Lower leg skin (tissue), 4 donors: Measurements from ENCODE around the gene KCNT2. TPM values are rescaled to one million over a fixed set of nuclear protein-coding genes. Genes with fewer than 3 reads are reported as not detected.

ENCODE experiments used
- DNase-seq, 2 donors: peaks; one replicate each; pipeline ENCODE4 v3.0.0-alpha.2; 2019; ENCODE audit warnings: low spot score in 2 of 2
- H3K4me3 ChIP-seq: fragments of 200-600 bp; sonication (generic); 2 replicates; pipeline ENCODE4 v1.5.1; 2017; ENCODE audit warnings: mild to moderate bottlenecking, low read depth; ENCODE audit not compliant: poor library complexity, severe bottlenecking
- POLR2A ChIP-seq, 2 donors: fragments of 450-650 bp; IDR thresholded peaks; one replicate each; pipeline ENCODE4 v1.6.1; 2016 to 2017; ENCODE audit warnings: antibody characterized with exemption in 2 of 2, mild to moderate bottlenecking in 1 of 2, moderate library complexity in 1 of 2
- WGBS, 2 donors: methylation state at CpG; one replicate each; pipeline ENCODE4 v1.1.5; 2018; 5-methylcytosine and 5-hydroxymethylcytosine counted together
- intact Hi-C: fragments of 100-400 bp; cut with DNase I; formaldehyde crosslinking; loops from one replicate; pipeline ENCODE4 v1.15.0; 2023; ENCODE audit warnings: low total_unique reads
- total RNA-seq, 4 donors: library from RNA; depleted of rRNA; stranded (reverse); fragments of >200 nt; gene quantifications; one replicate each; pipeline ENCODE4 v1.1.0, GENCODE V29; 2016
- TF ChIP-seq, protein P1 (sequence below), 3 donors: fragments of 450-650 bp; IDR thresholded peaks; one replicate each; pipeline ENCODE4 v1.5.1; 2016; ENCODE audit warnings: antibody characterized with exemption in 3 of 3, mild to moderate bottlenecking in 3 of 3, moderate library complexity in 2 of 3

Gene KCNT2
- total RNA-seq, 4 donors from 2014 or later: 0.34 to 0.97 (median 0.79) TPM

DNA sequence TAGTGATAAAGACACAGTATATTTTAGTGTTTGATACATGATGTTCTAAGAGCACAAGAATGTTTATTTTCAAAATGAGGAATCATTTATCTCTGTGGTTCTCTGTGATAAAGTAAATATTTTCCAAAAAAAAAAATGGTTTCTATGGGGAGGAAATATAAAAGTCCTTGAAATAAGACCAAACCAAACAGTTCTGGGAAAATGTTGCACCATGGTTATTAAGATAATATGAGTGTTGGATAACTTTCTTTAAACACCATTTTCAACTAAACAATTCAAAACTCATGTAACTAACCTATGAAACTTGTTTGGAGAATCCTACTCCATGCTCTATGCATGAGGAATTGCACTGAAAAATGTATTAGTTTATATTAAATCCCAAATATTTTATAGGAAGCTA is 184.6 kb downstream of the KCNT2 start:
- H3K4me3 ChIP-seq: no peak overlapping the region
- no peak for DNase-seq
- intact Hi-C loops: no loop called here
- no peak for TF ChIP-seq POLR2A (IDR thresholded peaks at IDR 0.05)
- TF ChIP-seq, protein P1, sequence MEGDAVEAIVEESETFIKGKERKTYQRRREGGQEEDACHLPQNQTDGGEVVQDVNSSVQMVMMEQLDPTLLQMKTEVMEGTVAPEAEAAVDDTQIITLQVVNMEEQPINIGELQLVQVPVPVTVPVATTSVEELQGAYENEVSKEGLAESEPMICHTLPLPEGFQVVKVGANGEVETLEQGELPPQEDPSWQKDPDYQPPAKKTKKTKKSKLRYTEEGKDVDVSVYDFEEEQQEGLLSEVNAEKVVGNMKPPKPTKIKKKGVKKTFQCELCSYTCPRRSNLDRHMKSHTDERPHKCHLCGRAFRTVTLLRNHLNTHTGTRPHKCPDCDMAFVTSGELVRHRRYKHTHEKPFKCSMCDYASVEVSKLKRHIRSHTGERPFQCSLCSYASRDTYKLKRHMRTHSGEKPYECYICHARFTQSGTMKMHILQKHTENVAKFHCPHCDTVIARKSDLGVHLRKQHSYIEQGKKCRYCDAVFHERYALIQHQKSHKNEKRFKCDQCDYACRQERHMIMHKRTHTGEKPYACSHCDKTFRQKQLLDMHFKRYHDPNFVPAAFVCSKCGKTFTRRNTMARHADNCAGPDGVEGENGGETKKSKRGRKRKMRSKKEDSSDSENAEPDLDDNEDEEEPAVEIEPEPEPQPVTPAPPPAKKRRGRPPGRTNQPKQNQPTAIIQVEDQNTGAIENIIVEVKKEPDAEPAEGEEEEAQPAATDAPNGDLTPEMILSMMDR (IDR thresholded peaks at IDR 0.05): no peak

DNA sequence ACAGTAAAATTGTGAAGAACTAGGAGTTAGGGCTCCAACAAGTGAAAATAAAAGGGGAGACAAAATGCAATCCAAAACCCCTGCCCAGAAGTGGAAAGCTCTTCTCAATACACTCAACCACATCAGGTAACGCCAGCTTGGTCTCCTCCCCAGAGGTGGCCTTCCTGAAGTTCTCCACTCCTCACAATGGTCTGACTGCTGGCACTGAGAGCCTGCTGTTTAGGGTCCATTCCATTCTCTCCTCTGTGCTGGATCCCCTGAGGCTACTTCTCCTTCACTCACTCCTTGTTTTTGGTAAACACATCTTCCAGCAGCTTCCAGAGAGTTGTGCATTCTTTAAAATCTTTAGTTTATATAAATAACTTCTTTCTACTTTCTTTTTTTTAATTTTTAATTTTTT is 189.5 kb downstream of the KCNT2 start:
- no peak for TF ChIP-seq POLR2A (IDR thresholded peaks at IDR 0.05)
- TF ChIP-seq, protein P1 (IDR thresholded peaks at IDR 0.05): no peak
- DNase-seq: no peak
- H3K4me3 ChIP-seq: no peak overlapping the region
- intact Hi-C loops: no loop called here
- WGBS, 2 donors: 92 to 94% methylated on average over 1 of the region's 1 CpG

DNA sequence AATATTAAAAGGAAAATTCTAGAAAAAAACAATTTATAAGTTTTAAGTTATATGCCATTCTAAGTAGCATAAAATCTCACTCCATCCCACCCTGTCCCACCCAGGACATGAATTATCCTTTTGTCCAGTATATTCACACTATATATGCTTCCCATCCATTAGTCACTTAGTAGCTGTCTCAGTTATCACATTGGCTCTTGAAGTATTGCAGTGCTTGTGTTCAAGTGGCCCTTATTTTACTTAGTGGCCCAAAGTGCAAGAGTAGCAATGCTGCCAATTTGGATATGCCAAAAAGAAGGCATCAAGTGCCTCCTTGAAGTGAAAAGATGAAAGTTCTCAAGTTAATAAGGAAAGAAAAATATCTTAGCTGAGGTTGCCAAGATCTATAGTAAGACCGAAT is 192.3 kb downstream of the KCNT2 start:
- no peak for DNase-seq
- no peak overlapping the region for H3K4me3 ChIP-seq
- WGBS, 2 donors: 85 to 91% methylated on average over 1 of the region's 1 CpG
- TF ChIP-seq, protein P1 (IDR thresholded peaks at IDR 0.05): no peak
- no peak for TF ChIP-seq POLR2A (IDR thresholded peaks at IDR 0.05)
- intact Hi-C loops: no loop called here

DNA sequence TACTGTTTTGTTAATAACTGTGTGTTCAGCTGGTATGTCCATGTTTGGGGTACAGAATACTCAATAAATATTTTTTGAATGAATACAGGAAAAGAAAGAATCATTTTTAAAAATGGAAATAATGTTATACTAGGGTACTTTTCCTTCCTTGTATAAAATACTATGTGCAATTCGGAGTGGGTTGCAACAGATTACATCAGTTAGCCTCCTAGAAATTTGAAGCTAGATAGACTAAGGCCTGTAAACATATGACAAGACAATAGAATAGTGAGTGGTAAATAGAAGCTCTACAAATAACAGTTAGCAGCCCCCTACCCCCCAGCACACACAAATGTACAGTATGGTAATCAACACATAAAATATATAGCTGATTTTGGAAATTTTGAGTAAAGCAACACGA is 195.9 kb downstream of the KCNT2 start:
- TF ChIP-seq, protein P1 (IDR thresholded peaks at IDR 0.05): no peak
- intact Hi-C loops: no loop called here
- no peak overlapping the region for H3K4me3 ChIP-seq
- WGBS, 2 donors: 89 to 93% methylated on average over 2 of the region's 2 CpGs
- no peak for DNase-seq

DNA sequence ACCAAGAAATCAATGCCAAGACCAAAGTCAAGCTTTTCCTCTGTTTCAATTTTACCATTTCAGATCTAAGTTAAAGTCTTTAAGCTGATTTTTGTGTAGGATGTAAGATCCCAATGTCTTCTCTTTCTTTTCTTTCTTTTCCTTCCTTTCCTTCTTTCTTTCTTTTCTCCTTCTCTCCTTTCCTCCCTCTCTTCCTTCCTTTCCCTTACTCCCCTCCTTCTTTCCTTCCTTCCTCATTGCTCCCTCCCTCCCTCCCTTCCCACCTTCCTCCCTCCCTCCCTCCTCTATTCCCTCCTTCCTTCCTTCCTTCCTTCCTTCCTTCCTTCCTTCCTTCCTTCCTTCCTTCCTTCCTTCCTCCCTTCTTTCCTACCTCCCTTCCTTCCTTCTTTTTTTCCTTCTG is 197.5 kb downstream of the KCNT2 start:
- DNase-seq: no peak
- TF ChIP-seq, protein P1 (IDR thresholded peaks at IDR 0.05): no peak
- TF ChIP-seq POLR2A (IDR thresholded peaks at IDR 0.05): no peak
- no peak overlapping the region for H3K4me3 ChIP-seq
- intact Hi-C loops: no loop called here

DNA sequence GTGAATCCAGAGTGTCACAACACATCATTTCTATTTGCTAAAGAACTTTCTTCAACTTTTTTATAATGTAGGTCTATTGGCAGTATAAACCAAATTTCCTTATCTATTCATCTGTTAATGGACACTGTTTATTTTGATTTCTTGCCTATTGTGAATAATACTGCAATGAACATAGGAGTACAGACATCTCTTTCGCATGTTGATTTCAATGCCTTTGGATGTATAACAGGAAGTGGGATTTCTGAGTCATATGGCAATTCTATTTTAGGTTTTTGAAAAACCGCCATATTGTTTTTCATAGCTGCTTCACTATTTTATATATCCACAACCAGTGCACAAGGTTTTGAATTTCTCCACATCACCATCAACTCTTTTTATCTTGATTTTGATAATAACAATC is 198.7 kb downstream of the KCNT2 start:
- 86 to 87% methylated on average over 2 of the region's 2 CpGs for WGBS, 2 donors
- DNase-seq: no peak
- TF ChIP-seq, protein P1 (IDR thresholded peaks at IDR 0.05): no peak
- TF ChIP-seq POLR2A (IDR thresholded peaks at IDR 0.05): no peak
- no peak overlapping the region for H3K4me3 ChIP-seq
- intact Hi-C loops: no loop called here
